HCT116 (cell line): Measurements from ENCODE around the gene MCEMP1. TPM values are rescaled to one million over a fixed set of nuclear protein-coding genes. Genes with fewer than 3 reads are reported as not detected.

ENCODE experiments used
- ATAC-seq: fragments of 200-7000 bp; cut with Tn5 transposase; 2 replicates; pipeline ENCODE4 v1.9.1; 2020; ENCODE audit warnings: mild to moderate bottlenecking, moderate library complexity
- BruUV-seq: library from RNA; stranded (reverse); fragments of 400-500 nt; replicated peaks from 2 replicates; lab custom pipeline; 2021; lab: Mats Ljungman, UMichigan
- CTCF ChIA-PET: fragments of 300-600 bp; sonication (Branson Sonifier 250); formaldehyde crosslinking; loops from one replicate; lab custom pipeline; 2021; ENCODE audit warnings: antibody characterized with exemption; lab: Charles Lee
- POLR2A ChIA-PET: fragments of 300-600, 350-600 bp; sonication (Branson Sonifier 250); formaldehyde crosslinking; loops from one replicate; lab custom pipeline; 2021; ENCODE audit warnings: antibody characterized with exemption; lab: Charles Lee
- RAD21 ChIA-PET, 2 experiments: fragments of 300-600 bp; sonication (Branson Sonifier 250); formaldehyde crosslinking; loops; one replicate each; lab custom pipeline; 2023; ENCODE audit warnings: low total read pairs in 2 of 2; ENCODE audit not compliant: uncharacterized antibody in 2 of 2, unreplicated experiment in 2 of 2, low non-redundant PET in 1 of 2; lab: Charles Lee
- DNase-seq: peaks from one replicate; pipeline ENCODE4 v3.0.0-alpha.2; 2010; ENCODE audit warnings: low read depth, low spot score
- H2AFZ ChIP-seq: fragments of 200-600 bp; shearing (Covaris generic), sonication (generic); 2 replicates; pipeline ENCODE4 v1.6.1; 2017; ENCODE audit warnings: low read depth, mixed run types, mixed read lengths, antibody characterized with exemption, low read length; ENCODE audit not compliant: poor library complexity, severe bottlenecking
- H3K27ac ChIP-seq: 2 replicates; pipeline ENCODE4 v1.5.1; 2012; ENCODE audit warnings: low read depth, low read length
- H3K27me3 ChIP-seq: fragments of 200-600 bp; sonication (generic); 2 replicates; pipeline ENCODE4 v1.6.1; 2016; ENCODE audit warnings: mixed run types, low read length, mixed read lengths; ENCODE audit not compliant: insufficient read depth
- H3K36me3 ChIP-seq, 2 experiments: fragments of 200-500 bp in 1 of 2; fragments of 200-600 bp in 1 of 2; sonication (Bioruptor generic) in 1 of 2; sonication (generic) in 1 of 2; 2 replicates each; pipeline versions ENCODE4 v1.5.1 to v1.6.1; 2014 to 2016; ENCODE audit warnings: low read length in 2 of 2, inconsistent platforms in 1 of 2, mixed read lengths in 1 of 2, mixed run types in 1 of 2; ENCODE audit not compliant: insufficient read depth in 2 of 2, control insufficient read depth in 1 of 2
- H3K4me1 ChIP-seq, 2 experiments: fragments of 200-600 bp in 1 of 2; sonication (generic) in 1 of 2; 2 replicates each; pipeline versions ENCODE4 v1.5.1 to v1.6.1; 2012 to 2017; ENCODE audit warnings: low read length in 2 of 2, inconsistent platforms in 1 of 2, mild to moderate bottlenecking in 1 of 2, mixed read lengths in 1 of 2, mixed run types in 1 of 2, moderate library complexity in 1 of 2; ENCODE audit not compliant: insufficient read depth in 2 of 2, control insufficient read depth in 1 of 2
- H3K4me2 ChIP-seq: fragments of 200-600 bp; sonication (generic); 2 replicates; pipeline ENCODE4 v1.6.1; 2017; ENCODE audit warnings: mixed run types, low read length, mixed read lengths
- H3K4me3 ChIP-seq, 2 experiments: fragments of 200-600 bp in 1 of 2; sonication (generic) in 1 of 2; replicated peaks in 1 of 2; 2 replicates each; pipeline ENCODE4 v1.5.1; 2011 to 2016; ENCODE audit warnings: low read length in 2 of 2, control low read depth in 1 of 2, low read depth in 1 of 2, mild to moderate bottlenecking in 1 of 2, mixed read lengths in 1 of 2, mixed run types in 1 of 2
- H3K79me2 ChIP-seq: fragments of 200-600 bp; sonication (generic); 2 replicates; pipeline ENCODE4 v1.6.1; 2017; ENCODE audit warnings: mild to moderate bottlenecking, mixed run types, low read length, moderate library complexity, mixed read lengths; ENCODE audit not compliant: insufficient read depth
- H3K9ac ChIP-seq: fragments of 200-600 bp; sonication (generic); 2 replicates; pipeline ENCODE4 v1.6.1; 2016; ENCODE audit warnings: low read length, mixed read lengths
- H3K9me2 ChIP-seq: fragments of 200-600 bp; sonication (generic), shearing (Covaris generic); 2 replicates; pipeline ENCODE4 v1.6.1; 2017; ENCODE audit warnings: mixed run types, mild to moderate bottlenecking, moderate library complexity; ENCODE audit not compliant: insufficient read depth
- H3K9me3 ChIP-seq, 2 experiments: fragments of 200-500 bp in 1 of 2; fragments of 200-600 bp in 1 of 2; sonication (Bioruptor generic) in 1 of 2; sonication (generic) in 1 of 2; 2 replicates each; pipeline ENCODE4 v1.6.1; 2014 to 2017; ENCODE audit warnings: low read length in 2 of 2, mixed read lengths in 2 of 2, inconsistent platforms in 1 of 2, low read depth in 1 of 2, mild to moderate bottlenecking in 1 of 2, mixed run types in 1 of 2, moderate library complexity in 1 of 2; ENCODE audit not compliant: control insufficient read depth in 1 of 2, insufficient read depth in 1 of 2
- H4K20me1 ChIP-seq: fragments of 200-600 bp; sonication (generic), shearing (Covaris generic); 2 replicates; pipeline ENCODE4 v1.6.1; 2017; ENCODE audit warnings: mixed run types, mild to moderate bottlenecking, moderate library complexity; ENCODE audit not compliant: insufficient read depth
- ATF3 ChIP-seq: IDR thresholded peaks from 2 replicates; pipeline ENCODE4 v1.6.1; 2012
- CBX3 ChIP-seq: IDR thresholded peaks from 2 replicates; pipeline ENCODE4 v1.6.1; 2012; ENCODE audit warnings: low read depth
- CEBPB ChIP-seq: IDR thresholded peaks from 2 replicates; pipeline ENCODE4 v1.6.1; 2012; ENCODE audit warnings: low read depth
- CTCF ChIP-seq, 3 experiments: fragments of 200-600 bp in 1 of 3; sonication (generic) in 1 of 3; IDR thresholded peaks in 2 of 3; conservative IDR thresholded peaks in 1 of 3; 2 replicates each; pipeline ENCODE4 v1.5.1; 2012 to 2017; ENCODE audit warnings: low read depth in 2 of 3, low read length in 2 of 3, antibody characterized with exemption in 1 of 3, borderline replicate concordance in 1 of 3, control low read depth in 1 of 3, mild to moderate bottlenecking in 1 of 3, mixed read lengths in 1 of 3, mixed run types in 1 of 3, moderate library complexity in 1 of 3; ENCODE audit not compliant: insufficient read depth in 1 of 3
- ELF1 ChIP-seq: IDR thresholded peaks from 2 replicates; pipeline ENCODE4 v1.6.1; 2012; ENCODE audit warnings: low read depth, borderline replicate concordance
- EZH2 ChIP-seq: fragments of 200-600 bp; sonication (generic); IDR thresholded peaks from 2 replicates; pipeline ENCODE4 v1.6.1; 2017; ENCODE audit warnings: antibody characterized with exemption, mixed run types
- EZH2phosphoT487 ChIP-seq: fragments of 200-600 bp; IDR thresholded peaks from 2 replicates; pipeline ENCODE4 v1.6.1; 2018; ENCODE audit warnings: antibody characterized with exemption, borderline replicate concordance
- JUND ChIP-seq: IDR thresholded peaks from 2 replicates; pipeline ENCODE4 v1.6.1; 2012
- MAX ChIP-seq: IDR thresholded peaks from 2 replicates; pipeline ENCODE4 v1.6.1; 2012
- POLR2A ChIP-seq: IDR thresholded peaks from 2 replicates; pipeline ENCODE4 v1.7.0; 2011; ENCODE audit warnings: borderline replicate concordance; ENCODE audit not compliant: insufficient read depth, insufficient read length; ENCODE audit errors: extremely low read depth
- RAD21 ChIP-seq: IDR thresholded peaks from 2 replicates; pipeline ENCODE4 v1.6.1; 2012; ENCODE audit warnings: low read depth, mild to moderate bottlenecking
- REST ChIP-seq: IDR thresholded peaks from 2 replicates; pipeline ENCODE4 v1.6.1; 2012; ENCODE audit warnings: low read depth
- SRF ChIP-seq: IDR thresholded peaks from 2 replicates; pipeline ENCODE4 v1.6.1; 2012; ENCODE audit warnings: low read depth
- TCF7L2 ChIP-seq: IDR thresholded peaks from 2 replicates; pipeline ENCODE4 v1.7.0; 2011; ENCODE audit warnings: borderline replicate concordance, inconsistent platforms; ENCODE audit not compliant: insufficient read depth, insufficient read length; ENCODE audit errors: extremely low read depth
- YY1 ChIP-seq: IDR thresholded peaks from 2 replicates; pipeline ENCODE4 v1.6.1; 2011; ENCODE audit warnings: low read length, low read depth, moderate library complexity, mild to moderate bottlenecking; ENCODE audit not compliant: insufficient replicate concordance; ENCODE audit errors: extremely low read depth
- ZNF274 ChIP-seq: fragments of 200-500 bp; sonication (Bioruptor generic); IDR thresholded peaks from 2 replicates; pipeline ENCODE4 v1.6.1; 2014; ENCODE audit warnings: mild to moderate bottlenecking, low read depth, low read length, inconsistent platforms
- intact Hi-C: fragments of 100-400 bp; cut with micrococcal nuclease; formaldehyde crosslinking; loops from 2 replicates; pipeline ENCODE4 v1.10.0; 2022
- total RNA-seq: library from RNA; stranded (reverse); gene quantifications from one replicate; pipeline ENCODE4 v1.2.1, GENCODE V29; 2021; ENCODE audit not compliant: unreplicated experiment
- TF ChIP-seq, protein P1 (sequence below): IDR thresholded peaks from 2 replicates; pipeline ENCODE4 v1.6.1; 2011; ENCODE audit warnings: mild to moderate bottlenecking, low read length, moderate library complexity; ENCODE audit not compliant: insufficient replicate concordance; ENCODE audit errors: extremely low read depth

The MCEMP1 gene
- total RNA-seq, 1 experiment from 2014 or later = not detected

GRCh38 chr19:7716762-7717161, 39.9 kb downstream of the MCEMP1 start:
- no peak for ATAC-seq
- no peak overlapping the region for H2AFZ ChIP-seq
- no peak overlapping the region for H3K27ac ChIP-seq
- H3K9me2 ChIP-seq = no peaks in the 10 kb centered on the region
- H4K20me1 ChIP-seq = no peaks in the 10 kb centered on the region
- H3K9ac ChIP-seq = no peak overlapping the region
- BruUV-seq = no TSS peak
- no peak for TF ChIP-seq RAD21
- no peak for TF ChIP-seq ELF1
- TF ChIP-seq, protein P1, sequence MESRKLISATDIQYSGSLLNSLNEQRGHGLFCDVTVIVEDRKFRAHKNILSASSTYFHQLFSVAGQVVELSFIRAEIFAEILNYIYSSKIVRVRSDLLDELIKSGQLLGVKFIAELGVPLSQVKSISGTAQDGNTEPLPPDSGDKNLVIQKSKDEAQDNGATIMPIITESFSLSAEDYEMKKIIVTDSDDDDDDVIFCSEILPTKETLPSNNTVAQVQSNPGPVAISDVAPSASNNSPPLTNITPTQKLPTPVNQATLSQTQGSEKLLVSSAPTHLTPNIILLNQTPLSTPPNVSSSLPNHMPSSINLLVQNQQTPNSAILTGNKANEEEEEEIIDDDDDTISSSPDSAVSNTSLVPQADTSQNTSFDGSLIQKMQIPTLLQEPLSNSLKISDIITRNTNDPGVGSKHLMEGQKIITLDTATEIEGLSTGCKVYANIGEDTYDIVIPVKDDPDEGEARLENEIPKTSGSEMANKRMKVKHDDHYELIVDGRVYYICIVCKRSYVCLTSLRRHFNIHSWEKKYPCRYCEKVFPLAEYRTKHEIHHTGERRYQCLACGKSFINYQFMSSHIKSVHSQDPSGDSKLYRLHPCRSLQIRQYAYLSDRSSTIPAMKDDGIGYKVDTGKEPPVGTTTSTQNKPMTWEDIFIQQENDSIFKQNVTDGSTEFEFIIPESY = no peak
- TF ChIP-seq MAX = no peak
- no peak for TF ChIP-seq JUND
- no peak for TF ChIP-seq ATF3
- no peak for TF ChIP-seq POLR2A
- no peak for TF ChIP-seq SRF
- TF ChIP-seq CEBPB = no peak
- no peak for TF ChIP-seq ZNF274
- TF ChIP-seq EZH2phosphoT487 = no peak
- no peak for TF ChIP-seq CTCF (IDR thresholded peaks at IDR 0.05 in 2 of 3, conservative IDR thresholded peaks at IDR 0.05 in 1 of 3; ENCODE audit: borderline replicate concordance in 1 of 3, insufficient read depth in 1 of 3, low read depth in 2 of 3, low read length in 2 of 3)
- no peak for TF ChIP-seq CBX3
- no peak for TF ChIP-seq EZH2
- TF ChIP-seq REST = no peak
- TF ChIP-seq YY1 = no peak
- no peak for TF ChIP-seq TCF7L2
- TF ChIP-seq, all 23 proteins: peak for 0
- no peak for DNase-seq
- H3K4me2 ChIP-seq = no peak overlapping the region
- ChIA-PET RAD21 (no interaction called here), CTCF (no interaction called here), POLR2A (no interaction called here)
- peaks cover 0 to 7% of the 10 kb centered on the region in 2 experiments; a peak in 1 of 4 replicates for H3K9me3 ChIP-seq
- intact Hi-C loops = no loop called here
- H3K4me1 ChIP-seq = no peaks in the 10 kb centered on the region
- H3K4me3 ChIP-seq = no peak overlapping the region
- no peaks in the 10 kb centered on the region for H3K79me2 ChIP-seq
- no peaks in the 10 kb centered on the region for H3K27me3 ChIP-seq
- no peaks in the 10 kb centered on the region for H3K36me3 ChIP-seq
